KMS-11 (cell line): ENCODE measurements around the gene SYT3.

ENCODE experiments used
- H2AFZ ChIP-seq: fragments of 200-600 bp; sonication (generic); 2 replicates; pipeline ENCODE4 v1.6.1; 2016; ENCODE audit warnings: antibody characterized with exemption, mixed run types, low read depth
- H3K27ac ChIP-seq: fragments of 200-600 bp; sonication (generic); 2 replicates; pipeline ENCODE4 v1.6.1; 2016; ENCODE audit warnings: mild to moderate bottlenecking, mixed run types
- H3K27me3 ChIP-seq: fragments of 200-600 bp; sonication (generic); 2 replicates; pipeline ENCODE4 v1.6.1; 2017; ENCODE audit warnings: mild to moderate bottlenecking, low read depth, mixed run types, moderate library complexity; ENCODE audit not compliant: insufficient read depth
- H3K36me3 ChIP-seq: fragments of 200-600 bp; sonication (generic); 2 replicates; pipeline ENCODE4 v1.6.1; 2017; ENCODE audit warnings: mild to moderate bottlenecking, mixed run types; ENCODE audit not compliant: insufficient read depth
- H3K4me1 ChIP-seq: fragments of 200-600 bp; sonication (generic); 2 replicates; pipeline ENCODE4 v1.6.1; 2016; ENCODE audit warnings: mild to moderate bottlenecking, low read depth, mixed run types; ENCODE audit not compliant: poor library complexity, severe bottlenecking
- H3K4me2 ChIP-seq: fragments of 200-600 bp; sonication (generic); 2 replicates; pipeline ENCODE4 v1.7.0; 2016; ENCODE audit warnings: mild to moderate bottlenecking, mixed run types
- H3K4me3 ChIP-seq: fragments of 200-600 bp; sonication (generic); IDR thresholded peaks from 2 replicates; pipeline ENCODE4 v1.6.1; 2017; ENCODE audit warnings: low read depth, low read length, mixed read lengths; ENCODE audit not compliant: insufficient read depth
- H3K79me2 ChIP-seq: fragments of 200-600 bp; sonication (generic); 2 replicates; pipeline ENCODE4 v1.6.1; 2016; ENCODE audit warnings: low read depth, mixed run types; ENCODE audit not compliant: insufficient read depth
- H3K9ac ChIP-seq: fragments of 200-600 bp; sonication (generic); 2 replicates; pipeline ENCODE4 v1.6.1; 2016; ENCODE audit warnings: mild to moderate bottlenecking, mixed run types
- H4K20me1 ChIP-seq: fragments of 200-600 bp; sonication (generic); 2 replicates; pipeline ENCODE4 v1.6.1; 2016; ENCODE audit warnings: mild to moderate bottlenecking, mixed run types; ENCODE audit not compliant: insufficient read depth
- CTCF ChIP-seq: fragments of 200-600 bp; sonication (generic); conservative IDR thresholded peaks from 2 replicates; pipeline ENCODE4 v1.6.1; 2017; ENCODE audit warnings: low read depth, mild to moderate bottlenecking, antibody characterized with exemption, low read length, moderate library complexity, mixed read lengths

Gene SYT3

GRCh38 chr19:50651174-50651573, 11.5 kb upstream of the SYT3 start:
- no peaks in the 10 kb centered on the region; the same call in 1 of the 2 replicates for H3K27me3 ChIP-seq
- no peak overlapping the region for H3K4me3 ChIP-seq
- TF ChIP-seq CTCF: no peak

GRCh38 chr19:50649433-50650391, 10.0 kb upstream of the SYT3 start, which contains the start of gene C19orf81:
Gene C19orf81, plus strand, starts transcription at chr19:50649445. Its CDS starts 0 bp downstream, at chr19:50649445.
- TF ChIP-seq CTCF: no peak
- H3K9ac ChIP-seq: no peak within 1 kb of the TSS
- no peak within 1 kb of the TSS for H3K4me2 ChIP-seq
- H3K4me1 ChIP-seq: no peaks in the 10 kb centered on the region
- no peak within 1 kb of the TSS for H3K27ac ChIP-seq
- no peaks in the 10 kb centered on the region for H3K36me3 ChIP-seq
- no peaks in the 10 kb centered on the region for H3K79me2 ChIP-seq
- H3K4me3 ChIP-seq: no peak within 1 kb of the TSS
- no peak within 1 kb of the TSS for H2AFZ ChIP-seq
- H3K27me3 ChIP-seq: no peaks in the 10 kb centered on the region; the same call in 1 of the 2 replicates
- H4K20me1 ChIP-seq: no peaks in the 10 kb centered on the region

More at GRCh38 chr19:50651174-50651573, 11.5 kb upstream of the SYT3 start:
- Histone ChIP-seq H3K9ac (no peak overlapping the region), H3K79me2 (no peaks in the 10 kb centered on the region), H3K36me3 (no peaks in the 10 kb centered on the region), H3K4me1 (no peaks in the 10 kb centered on the region), H3K27ac (no peak overlapping the region), H3K4me2 (no peak overlapping the region), H4K20me1 (no peaks in the 10 kb centered on the region), H2AFZ (no peak overlapping the region)

- H4K20me1 ChIP-seq: no peaks in the 10 kb centered on the region
- H3K79me2 ChIP-seq: no peaks in the 10 kb centered on the region
- no peaks in the 10 kb centered on the region for H3K36me3 ChIP-seq
- no peak overlapping the region for H3K9ac ChIP-seq
- TF ChIP-seq CTCF: no peak
- H3K4me3 ChIP-seq: no peak overlapping the region
- H2AFZ ChIP-seq: no peak overlapping the region
- H3K4me1 ChIP-seq: no peaks in the 10 kb centered on the region
- H3K27me3 ChIP-seq: no peaks in the 10 kb centered on the region
- H3K4me2 ChIP-seq: no peak overlapping the region
- no peak overlapping the region for H3K27ac ChIP-seq
These were observed 9.0 kb upstream of the SYT3 start for GRCh38 chr19:50648659-50649058.

GRCh38 chr19:50647879-50648615, 8.4 kb upstream of the SYT3 start:
- no peaks in the 10 kb centered on the region for H3K27me3 ChIP-seq

More at GRCh38 chr19:50647879-50648615, 8.4 kb upstream of the SYT3 start:
- no peak overlapping the region for H3K9ac ChIP-seq
- H3K4me1 ChIP-seq: no peaks in the 10 kb centered on the region
- H2AFZ ChIP-seq: no peak overlapping the region
- TF ChIP-seq CTCF: no peak
- no peak overlapping the region for H3K27ac ChIP-seq
- H3K36me3 ChIP-seq: no peaks in the 10 kb centered on the region
- no peaks in the 10 kb centered on the region for H3K79me2 ChIP-seq
- H3K4me3 ChIP-seq: no peak overlapping the region
- no peak overlapping the region for H3K4me2 ChIP-seq
- H4K20me1 ChIP-seq: no peaks in the 10 kb centered on the region
